Keratinocyte (primary cell): ENCODE results near the gene CEACAM19.

Experiments
- CTCF ChIP-seq, 3 experiments: IDR thresholded peaks in 1 of 3; conservative IDR thresholded peaks in 1 of 3; optimal IDR thresholded peaks in 1 of 3; 2 replicates in 2 of 3; 3 replicates in 1 of 3; pipeline versions ENCODE3 to v1.5.1; 2011; ENCODE audit warnings: low read length in 3 of 3, mild to moderate bottlenecking in 3 of 3, moderate library complexity in 2 of 3, control low read depth in 1 of 3, inconsistent platforms in 1 of 3; ENCODE audit not compliant: insufficient read depth in 2 of 3; ENCODE audit errors: extremely low read depth in 1 of 3
- EZH2 ChIP-seq: IDR thresholded peaks from one replicate; pipeline ENCODE4 v1.6.1; 2012; ENCODE audit warnings: inconsistent platforms, mild to moderate bottlenecking, low read length, moderate library complexity

- TF ChIP-seq CTCF (optimal IDR thresholded peaks at IDR 0.05 in 1 of 3, IDR thresholded peaks at IDR 0.05 in 1 of 3, conservative IDR thresholded peaks at IDR 0.05 in 1 of 3; ENCODE audit: extremely low read depth in 1 of 3, insufficient read depth in 2 of 3, low read length in 3 of 3) (no peak), EZH2 (no peak)
Measured at GRCh38 chr19:44702551-44703176, 31.4 kb downstream of the CEACAM19 start.
